Measurements from ENCODE around the gene ICA1.

Gene ICA1

DNA sequence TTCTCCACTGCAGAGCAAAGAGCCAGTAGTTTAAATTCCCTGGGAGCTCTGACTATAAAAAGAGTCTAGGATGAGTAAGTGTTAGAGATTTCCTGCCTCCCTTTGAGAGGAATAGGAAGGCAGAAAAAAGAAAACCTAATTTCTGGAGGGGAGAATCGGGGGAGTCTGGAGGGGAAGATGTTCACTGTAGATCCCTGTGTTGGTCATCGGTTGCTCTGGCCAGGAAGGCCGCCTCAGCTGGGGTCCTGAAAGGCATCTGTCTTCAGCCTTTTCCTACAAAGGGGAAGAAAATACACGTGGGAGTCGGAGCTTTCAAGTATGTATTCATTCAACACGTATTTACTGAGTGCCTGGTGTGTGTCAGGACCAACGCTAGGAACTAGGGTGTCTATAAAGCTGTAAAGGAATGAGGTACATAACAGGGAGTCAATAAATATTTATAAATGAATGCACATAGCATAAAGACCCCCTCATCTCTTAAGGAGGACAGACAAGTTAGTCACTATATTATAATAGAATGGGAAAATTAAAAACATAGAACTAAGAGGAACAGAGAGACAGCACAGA is 101.1 kb downstream of the ICA1 start:
- DNase-seq (ENCODE audit: low read depth in 2 of 2): no peak

DNA sequence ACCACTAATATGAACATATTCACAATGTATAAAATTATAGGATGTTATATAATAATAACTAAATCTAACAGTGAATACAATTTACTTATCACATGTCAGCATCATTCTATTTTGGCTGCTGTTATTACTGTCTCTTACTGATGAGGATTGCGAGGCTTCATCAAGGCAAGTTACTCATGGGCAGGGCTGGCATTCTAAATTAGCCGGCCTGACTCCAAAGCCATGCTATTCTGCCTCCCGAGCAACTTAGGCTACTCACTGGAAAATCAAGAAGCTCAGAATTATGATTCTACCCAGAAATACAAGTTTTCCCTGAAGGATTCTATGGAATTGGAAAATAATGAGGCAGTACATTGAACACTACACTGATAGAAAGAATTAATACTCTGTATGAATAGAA is 101.7 kb downstream of the ICA1 start:
- no peak for DNase-seq (ENCODE audit: low read depth in 2 of 2)

- no peak for DNase-seq (ENCODE audit: low read depth in 2 of 2)
Measured at GRCh38 chr7:8159595-8159994, 102.4 kb downstream of the ICA1 start.

DNA sequence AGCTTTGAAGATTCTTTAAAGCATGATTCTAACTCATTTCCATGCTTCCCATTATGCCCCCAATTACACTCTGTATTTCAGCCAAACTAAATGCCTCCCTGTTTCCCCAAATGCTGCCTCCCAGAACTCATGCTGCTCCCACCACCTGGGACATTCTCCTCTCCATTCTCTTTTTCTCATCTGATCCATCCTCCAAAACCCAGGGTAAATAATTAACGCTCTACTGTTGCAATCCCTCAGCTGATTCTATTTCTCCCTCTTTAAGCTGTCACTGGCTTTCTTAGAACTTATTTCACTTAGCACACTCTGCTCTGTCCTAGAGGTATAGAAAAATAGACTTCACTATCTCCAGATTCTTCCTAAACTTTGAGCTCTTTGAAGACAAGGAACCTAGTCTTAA is 104.7 kb downstream of the ICA1 start:
- DNase-seq (ENCODE audit: low read depth in 2 of 2): no peak

DNA sequence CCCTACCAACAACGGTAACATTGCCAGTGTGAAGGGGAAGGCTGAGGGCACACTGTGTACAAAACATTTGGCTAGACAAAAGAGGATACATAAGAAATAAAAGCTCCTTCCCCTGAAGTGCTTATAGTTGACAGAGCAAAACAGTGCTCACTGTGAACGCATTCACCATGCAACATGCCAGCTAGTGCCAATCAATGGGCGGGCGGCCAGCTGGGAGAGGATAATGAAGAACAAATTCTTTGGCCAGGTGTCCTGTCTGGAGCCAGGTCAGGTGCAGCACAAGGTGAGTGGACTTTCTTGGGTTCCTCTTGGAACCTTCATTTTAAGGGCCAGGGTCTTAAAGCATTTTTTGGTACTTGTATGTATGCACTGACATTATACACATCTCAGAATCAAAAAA is 106.1 kb downstream of the ICA1 start:
- no peak for DNase-seq (ENCODE audit: low read depth in 2 of 2)

DNA sequence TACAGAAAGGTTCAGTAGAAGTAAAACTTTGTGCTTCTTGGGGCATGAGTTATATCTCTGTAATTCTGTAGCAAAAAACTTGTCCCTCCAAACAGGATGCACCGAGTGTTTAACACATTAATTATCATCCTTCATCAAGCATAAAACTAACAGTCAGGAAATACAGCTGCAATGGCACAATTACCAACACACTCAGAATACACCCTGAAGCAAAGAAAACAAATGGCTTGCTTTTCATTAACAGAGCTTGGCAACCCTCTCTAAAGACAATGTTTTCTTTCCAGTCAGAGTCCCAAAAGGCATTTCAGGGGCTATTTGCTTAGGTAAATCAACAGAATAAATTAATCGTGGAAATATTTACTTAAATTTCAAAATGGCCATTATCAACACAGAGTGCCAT is 107.7 kb downstream of the ICA1 start:
- DNase-seq (ENCODE audit: low read depth in 2 of 2): no peak

DNA sequence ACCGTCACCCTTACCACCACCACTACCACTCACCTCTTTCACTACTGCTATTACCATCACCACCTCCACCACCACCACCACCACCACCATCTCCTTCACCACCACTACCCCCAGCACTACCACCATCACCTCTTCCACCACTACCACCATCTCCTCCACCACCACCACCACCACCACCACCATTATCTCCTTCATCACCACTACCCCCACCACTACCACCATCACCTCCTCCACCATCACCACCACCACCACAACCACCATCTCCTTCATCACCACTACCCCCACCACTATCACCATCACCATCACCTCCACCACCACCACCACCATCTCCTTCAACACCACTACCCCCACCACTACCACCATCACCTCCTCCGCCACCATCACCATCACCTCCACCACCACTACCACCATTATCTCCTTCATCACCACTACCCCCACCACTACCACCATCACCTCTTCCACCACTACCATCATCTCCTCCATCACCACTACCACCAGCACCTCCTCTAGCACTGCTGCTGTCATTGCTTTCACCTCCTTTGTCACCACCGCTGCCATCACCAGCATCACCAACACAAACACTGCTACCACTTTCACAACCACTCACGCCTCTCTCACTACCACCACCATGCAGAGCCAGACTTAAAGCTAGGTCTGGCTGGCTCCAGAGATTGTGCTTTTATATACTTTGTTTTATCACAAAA is 109.3 kb downstream of the ICA1 start:
- DNase-seq (ENCODE audit: low read depth in 2 of 2): no peak

DNA sequence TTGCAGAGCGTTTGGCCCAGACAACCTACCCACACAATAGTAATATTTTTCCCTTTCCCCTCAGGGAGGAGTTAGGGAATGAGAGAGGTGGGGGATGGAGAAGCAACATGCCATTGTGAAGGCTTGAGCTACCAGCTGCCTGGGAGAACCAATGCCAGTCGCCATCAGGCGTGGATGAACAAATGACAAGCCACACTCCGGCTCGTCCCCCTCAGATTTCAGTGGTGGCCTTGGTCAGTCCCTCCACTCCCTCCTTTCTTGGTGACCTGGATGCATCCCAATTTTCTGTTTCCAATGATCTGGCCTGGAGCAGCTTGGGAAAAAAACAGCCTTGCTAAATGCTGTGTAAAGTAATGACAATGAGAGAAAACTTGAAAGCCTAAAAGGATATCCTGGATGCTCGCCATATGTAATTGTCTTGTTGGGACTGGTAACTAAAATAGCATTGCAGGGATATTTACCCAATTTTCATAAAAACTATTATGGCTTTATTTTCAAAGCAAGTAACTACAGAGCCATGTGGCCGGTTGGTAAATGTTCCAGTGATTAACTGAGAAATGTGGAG is 110.7 kb downstream of the ICA1 start:
- DNase-seq (ENCODE audit: low read depth in 2 of 2): no peak

GRCh38 chr7:8149222-8149621 is 112.7 kb downstream of the ICA1 start:
- no peak for DNase-seq (ENCODE audit: low read depth in 2 of 2)

DNA sequence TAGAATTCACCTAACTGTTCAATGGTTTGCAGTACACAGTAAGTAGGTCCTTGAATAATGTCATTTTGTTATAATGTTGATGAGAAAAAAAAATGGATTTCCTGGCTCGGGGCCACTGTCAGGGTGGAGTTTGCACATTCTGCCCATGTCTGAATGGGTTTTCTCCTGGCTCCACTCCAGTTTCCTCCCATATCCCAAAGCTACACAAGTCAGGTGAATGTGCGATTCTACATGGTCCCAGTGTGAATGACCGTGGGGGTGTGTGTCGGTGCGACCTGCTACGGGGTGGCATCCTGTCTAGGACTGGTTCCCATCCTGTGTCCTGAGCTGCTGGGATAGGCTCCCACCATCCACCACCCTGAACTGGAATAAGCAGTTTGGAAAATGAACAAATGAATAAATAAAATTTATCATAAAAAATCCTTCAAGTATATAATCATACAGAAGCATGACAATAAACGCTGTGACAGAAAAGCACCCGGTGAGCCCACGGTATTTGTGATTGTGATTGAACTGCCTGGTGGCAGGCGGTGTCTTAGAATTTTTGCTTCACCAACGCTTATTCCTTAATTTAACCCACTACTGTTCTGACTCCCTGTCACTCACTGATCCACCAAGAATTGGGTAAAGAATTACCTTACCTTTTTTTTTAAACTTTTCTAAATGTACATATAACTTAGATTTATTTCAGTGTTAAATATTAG is 114.1 kb downstream of the ICA1 start:
- no peak for DNase-seq (ENCODE audit: low read depth in 2 of 2)

- no peak for DNase-seq (ENCODE audit: low read depth in 2 of 2)
Measured at GRCh38 chr7:8146788-8147413, 115.1 kb downstream of the ICA1 start.

DNA sequence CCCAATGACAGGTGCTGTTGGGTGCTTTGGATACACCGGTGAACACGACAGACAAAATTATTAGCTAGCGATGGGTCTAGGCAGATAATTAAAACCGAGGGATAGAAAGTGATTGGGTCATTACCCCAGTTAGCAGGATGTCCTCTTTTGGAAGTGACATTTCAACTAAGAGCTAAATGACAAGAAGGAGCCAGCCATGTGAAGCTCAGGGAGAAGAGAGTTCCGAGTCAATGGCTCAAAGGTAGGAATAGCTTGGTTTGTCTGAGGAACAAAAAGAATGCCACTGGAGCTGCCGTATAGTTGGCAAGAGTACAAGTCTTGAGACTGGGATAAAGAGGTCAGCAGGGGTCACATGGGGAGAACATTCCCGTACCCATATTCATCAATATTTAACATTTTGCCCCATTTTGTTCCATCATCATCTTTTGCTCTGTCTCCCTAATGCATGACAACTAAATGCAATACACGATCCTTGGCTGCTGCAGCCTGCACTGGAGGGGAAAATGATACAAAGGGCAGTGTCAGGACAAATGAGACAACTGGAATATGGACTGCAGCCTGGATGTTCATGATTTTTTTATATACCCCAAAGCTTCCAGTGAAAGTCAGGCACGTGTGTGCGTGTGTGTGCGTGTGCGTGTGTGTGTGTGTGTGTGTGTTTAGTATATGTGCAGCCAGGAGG is 115.7 kb downstream of the ICA1 start:
- DNase-seq (ENCODE audit: low read depth in 2 of 2): no peak

DNA sequence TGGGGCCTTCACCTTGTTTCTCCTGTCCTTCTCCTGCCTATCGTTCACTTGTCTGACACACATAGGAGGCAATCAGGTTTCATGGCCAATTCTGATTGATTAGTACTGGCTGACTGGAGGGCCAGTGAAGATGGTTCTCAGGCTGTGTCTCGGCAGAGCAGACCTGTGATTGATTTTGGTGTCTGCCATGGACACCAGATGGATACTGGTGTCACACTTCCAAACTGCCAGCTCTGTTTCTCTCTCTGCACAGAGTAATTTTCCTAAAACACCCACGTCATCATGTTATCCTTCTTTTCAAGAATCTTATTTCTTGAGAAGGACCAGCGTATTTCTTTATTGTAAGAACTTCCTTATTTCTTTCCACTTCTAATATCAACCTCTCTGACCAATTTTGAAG is 117.1 kb downstream of the ICA1 start:
- no peak for DNase-seq (ENCODE audit: low read depth in 2 of 2)

DNA sequence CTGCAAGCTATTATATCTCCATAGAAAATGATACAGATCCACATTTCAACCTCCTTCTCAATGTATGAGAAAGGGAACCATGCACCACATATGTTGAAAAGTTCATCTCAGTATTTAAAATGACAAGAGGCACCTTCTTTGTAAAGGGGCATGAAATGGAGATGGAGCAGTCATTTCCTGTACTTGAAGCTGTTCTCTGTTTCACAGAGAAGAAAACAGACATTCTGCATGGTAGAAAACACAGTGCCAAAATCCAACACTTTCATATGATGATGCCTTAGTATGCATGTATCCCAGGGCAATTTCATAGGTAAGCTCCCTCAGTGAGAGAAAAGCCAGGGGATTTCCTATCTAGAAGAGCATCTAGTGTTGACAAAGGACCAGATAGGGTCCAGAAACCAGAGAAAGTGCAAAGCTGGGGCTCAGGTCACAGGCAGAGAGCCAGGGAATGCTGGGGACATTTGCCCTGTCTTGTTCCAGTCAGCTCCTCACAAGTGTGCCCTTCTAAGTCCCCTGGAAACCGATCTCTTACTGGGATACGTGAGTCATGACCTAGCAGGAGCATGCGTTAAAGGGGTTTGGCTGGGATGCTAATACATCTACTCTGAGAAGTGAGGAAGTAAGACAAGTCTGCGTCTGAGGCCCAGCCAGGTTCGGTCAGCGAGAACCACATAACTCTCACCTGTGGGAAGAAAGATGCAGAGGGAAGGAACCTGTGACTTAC is 118.7 kb downstream of the ICA1 start:
- no peak for DNase-seq (ENCODE audit: low read depth in 2 of 2)

DNA sequence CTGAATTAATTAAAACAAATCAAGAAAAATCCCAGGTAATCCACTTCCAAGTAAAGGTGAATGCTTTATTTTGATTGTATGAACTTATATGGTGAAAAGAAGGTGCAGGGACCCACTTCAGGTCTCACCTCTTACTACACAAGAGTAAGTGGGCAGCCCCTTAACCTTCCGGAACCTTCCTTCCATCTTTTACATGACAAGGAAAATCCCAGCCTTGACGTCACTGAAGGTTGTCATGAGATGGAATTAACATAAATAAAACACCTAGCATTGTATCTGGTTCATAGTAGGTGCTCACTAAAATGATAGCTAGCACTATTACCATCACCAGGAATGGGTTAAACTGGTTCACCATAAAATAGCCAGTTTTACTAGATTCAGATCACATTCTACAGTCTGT is 119.5 kb downstream of the ICA1 start:
- no peak for DNase-seq (ENCODE audit: low read depth in 2 of 2)

DNA sequence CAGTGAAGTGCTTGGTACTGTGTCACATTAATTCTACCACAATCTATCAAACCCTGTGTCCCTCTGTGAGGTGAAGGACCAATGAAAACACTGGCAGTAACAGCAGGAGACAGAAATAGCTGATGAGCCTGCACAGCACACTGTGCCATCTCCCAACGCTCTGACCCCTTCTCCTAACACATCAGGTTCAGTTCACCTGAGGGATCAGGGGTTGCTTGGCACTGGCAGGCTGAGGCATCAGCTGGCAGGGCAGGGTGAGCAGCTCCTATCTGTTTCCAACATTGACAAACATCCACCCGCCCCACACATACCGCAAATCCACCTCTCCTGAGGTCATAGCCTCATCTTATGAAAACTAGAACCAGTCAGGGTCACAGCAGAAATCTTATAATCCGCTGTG is 120.9 kb downstream of the ICA1 start:
- no peak for DNase-seq (ENCODE audit: low read depth in 2 of 2)

DNA sequence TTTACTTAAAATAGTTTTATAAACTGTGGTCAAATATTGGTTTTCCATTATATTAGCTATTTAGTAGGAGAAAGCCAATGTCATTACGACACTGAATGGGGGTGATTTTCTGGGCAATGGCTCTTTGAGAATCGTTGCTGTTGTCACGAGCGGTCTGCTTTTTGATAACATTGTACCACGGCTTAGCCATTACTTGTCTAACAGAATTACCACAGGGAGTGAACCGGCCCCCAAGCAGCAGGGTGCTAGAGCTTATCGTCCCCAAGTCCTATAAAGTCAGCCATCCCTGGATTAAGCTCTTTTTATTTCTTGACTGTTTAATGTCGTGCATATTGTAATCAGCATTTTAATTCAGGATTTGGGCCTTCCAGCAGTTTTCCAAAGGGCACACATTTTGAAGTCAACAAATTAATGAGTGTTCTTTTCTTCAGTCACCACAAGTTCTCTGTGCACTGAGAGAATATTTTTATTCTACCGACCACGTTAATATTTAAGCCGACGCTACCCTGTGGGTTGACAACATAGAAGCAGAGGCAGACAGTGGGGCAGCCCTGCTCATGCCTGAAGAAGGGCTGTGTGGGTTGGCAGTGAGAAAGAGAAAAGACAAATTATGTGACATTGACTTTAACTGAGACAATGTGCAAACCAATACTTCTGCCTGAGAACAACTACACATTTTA is 125.8 kb downstream of the ICA1 start:
- no peak for DNase-seq (ENCODE audit: low read depth in 2 of 2)

GRCh38 chr7:8135417-8135816 is 126.5 kb downstream of the ICA1 start:
- no peak for DNase-seq (ENCODE audit: low read depth in 2 of 2)

GRCh38 chr7:8134089-8134733 is 127.8 kb downstream of the ICA1 start:
- DNase-seq (ENCODE audit: low read depth in 2 of 2): no peak

- no peak for DNase-seq (ENCODE audit: low read depth in 2 of 2)
Measured at GRCh38 chr7:8133188-8133848, 128.6 kb downstream of the ICA1 start.
